Fibroblast of skin of left biceps (primary cell): ENCODE data around the gene CD2AP.
"Not testable (repeated sequence)": the region's sequence is repeated elsewhere in the genome, so short reads cannot be mapped to it uniquely, and the experiment has no call there.

Experiments used
- DNase-seq, 2 experiments: peaks; one replicate each; pipeline ENCODE4 v3.0.0-alpha.2; 2013; ENCODE audit warnings: low read depth in 2 of 2

CD2AP gene

GRCh38 chr6:47495954-47496545 lies 18.5 kb downstream of the CD2AP start:
- no peak for DNase-seq

- DNase-seq: no peak
Measured at GRCh38 chr6:47496935-47497579, 19.5 kb downstream of the CD2AP start.

DNA sequence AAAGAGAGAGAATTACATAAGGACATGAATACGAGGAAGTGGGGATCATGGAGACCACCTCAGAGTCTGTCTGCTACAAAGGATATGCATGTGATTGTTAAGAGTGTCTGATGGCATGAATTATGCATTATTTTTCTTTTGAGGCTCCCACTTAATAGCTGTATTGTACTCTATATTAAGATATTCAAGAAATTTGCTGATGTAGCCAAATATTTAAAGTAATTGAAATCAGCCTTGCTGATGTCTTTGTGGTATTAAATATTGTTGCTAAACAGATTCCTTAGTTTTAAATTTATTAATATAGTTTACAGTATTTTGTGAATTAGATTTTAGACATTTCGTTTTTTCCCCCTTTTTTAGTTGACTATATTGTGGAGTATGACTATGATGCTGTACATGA lies 25.3 kb downstream of the CD2AP start:
- DNase-seq: no peak

GRCh38 chr6:47509937-47510336 lies 32.3 kb downstream of the CD2AP start:
- DNase-seq: no peak

DNA sequence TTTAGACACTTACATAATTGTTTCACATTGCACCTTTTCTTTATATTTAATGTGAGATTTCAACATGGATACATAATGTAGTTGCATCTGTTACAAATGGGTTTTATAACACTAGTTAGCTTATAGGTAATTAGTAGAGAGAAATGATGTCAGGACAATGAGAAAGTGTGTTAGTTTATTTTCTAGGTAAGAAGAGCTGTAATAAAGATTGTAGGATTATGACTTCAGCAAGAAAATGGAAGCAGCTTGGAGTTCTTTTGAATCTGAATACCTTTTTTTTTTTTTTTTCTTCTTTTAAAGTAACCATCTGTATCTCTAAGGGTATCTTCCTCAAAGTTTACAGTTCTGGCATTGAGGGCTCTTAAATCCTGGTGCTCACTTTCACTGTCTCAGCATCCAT lies 35.3 kb downstream of the CD2AP start:
- DNase-seq: no peak

- DNase-seq: no peak
Measured at GRCh38 chr6:47519279-47519678, 41.7 kb downstream of the CD2AP start.

GRCh38 chr6:47520282-47520681 lies 42.7 kb downstream of the CD2AP start:
- DNase-seq: no peak

GRCh38 chr6:47521961-47522360 lies 44.4 kb downstream of the CD2AP start:
- no peak for DNase-seq

GRCh38 chr6:47524136-47524845 lies 46.7 kb downstream of the CD2AP start:
- DNase-seq: peak; percentile 20 to 33

DNA sequence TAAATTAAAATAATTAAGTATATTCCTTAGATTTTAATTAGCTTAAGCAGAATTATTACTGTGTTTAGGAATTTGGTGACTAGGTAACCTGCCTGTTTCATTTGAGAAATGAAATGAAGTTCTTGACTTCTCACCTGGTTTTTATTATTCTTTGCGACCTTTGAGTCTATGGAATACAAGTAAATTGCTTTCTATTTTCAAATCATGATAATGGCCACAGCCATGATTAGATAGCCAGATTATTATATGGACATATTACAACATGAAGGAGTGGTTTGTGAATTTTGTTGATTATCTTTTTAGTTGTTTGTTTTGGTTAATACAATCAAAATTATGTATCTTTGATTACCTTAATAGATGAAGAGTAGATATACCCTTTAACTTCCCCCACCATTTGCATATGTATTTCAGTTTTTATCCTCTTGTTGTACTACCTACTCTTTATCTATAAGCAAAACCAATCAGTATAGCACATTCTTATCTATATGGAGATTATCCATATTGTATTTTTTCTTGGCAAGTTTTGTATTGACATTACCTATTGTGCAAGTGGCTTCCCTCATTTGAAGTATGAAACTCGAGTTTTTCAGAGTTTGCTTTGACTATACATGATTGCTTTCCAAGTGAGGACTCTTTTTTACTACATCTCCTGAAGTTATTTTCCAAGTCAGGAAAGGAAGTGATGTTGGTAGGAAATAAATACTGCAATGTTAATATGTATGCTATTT lies 47.9 kb downstream of the CD2AP start:
- no peak for DNase-seq

DNA sequence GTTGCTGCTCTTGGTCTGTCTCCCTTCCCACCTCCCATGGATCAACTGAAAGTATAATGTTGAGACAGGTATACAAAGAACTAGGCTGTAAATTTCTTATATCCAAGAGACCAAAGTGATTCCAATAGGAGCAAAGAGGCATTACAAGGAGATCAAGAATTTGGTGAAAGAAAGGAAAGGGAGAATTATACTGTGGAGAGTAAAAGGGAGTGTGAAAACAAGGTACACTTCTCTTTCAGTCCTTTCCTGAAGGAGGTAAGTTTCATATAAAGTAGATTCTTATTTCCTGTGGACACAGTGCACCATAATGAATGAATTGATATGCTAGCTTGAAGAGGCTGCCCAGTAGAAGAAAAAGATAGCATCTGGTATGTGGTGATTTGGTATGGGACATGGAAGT lies 49.7 kb downstream of the CD2AP start:
- no peak for DNase-seq

- no peak for DNase-seq
Measured at GRCh38 chr6:47529734-47530133, 52.1 kb downstream of the CD2AP start.

- no peak for DNase-seq
Measured at GRCh38 chr6:47532981-47533585, 55.5 kb downstream of the CD2AP start.

DNA sequence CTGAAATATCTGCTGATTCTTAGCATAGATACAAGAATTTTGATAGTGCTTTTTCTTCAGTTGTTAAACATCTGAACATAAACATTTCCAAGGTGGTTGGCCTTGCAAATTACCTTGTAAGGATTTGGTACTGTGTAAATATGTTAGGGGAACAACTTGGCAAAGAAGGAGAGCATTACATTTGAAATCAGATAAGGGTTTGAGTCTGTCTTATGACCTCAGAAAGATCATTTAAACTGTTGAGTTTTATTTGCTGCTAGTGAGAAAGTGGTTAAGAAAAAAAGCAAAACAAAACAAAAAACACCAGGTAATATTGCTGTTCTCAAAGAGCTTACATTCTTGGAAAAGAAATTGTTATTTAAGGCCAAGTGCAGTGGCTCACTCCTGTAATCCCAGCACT lies 56.5 kb downstream of the CD2AP start:
- no peak for DNase-seq

DNA sequence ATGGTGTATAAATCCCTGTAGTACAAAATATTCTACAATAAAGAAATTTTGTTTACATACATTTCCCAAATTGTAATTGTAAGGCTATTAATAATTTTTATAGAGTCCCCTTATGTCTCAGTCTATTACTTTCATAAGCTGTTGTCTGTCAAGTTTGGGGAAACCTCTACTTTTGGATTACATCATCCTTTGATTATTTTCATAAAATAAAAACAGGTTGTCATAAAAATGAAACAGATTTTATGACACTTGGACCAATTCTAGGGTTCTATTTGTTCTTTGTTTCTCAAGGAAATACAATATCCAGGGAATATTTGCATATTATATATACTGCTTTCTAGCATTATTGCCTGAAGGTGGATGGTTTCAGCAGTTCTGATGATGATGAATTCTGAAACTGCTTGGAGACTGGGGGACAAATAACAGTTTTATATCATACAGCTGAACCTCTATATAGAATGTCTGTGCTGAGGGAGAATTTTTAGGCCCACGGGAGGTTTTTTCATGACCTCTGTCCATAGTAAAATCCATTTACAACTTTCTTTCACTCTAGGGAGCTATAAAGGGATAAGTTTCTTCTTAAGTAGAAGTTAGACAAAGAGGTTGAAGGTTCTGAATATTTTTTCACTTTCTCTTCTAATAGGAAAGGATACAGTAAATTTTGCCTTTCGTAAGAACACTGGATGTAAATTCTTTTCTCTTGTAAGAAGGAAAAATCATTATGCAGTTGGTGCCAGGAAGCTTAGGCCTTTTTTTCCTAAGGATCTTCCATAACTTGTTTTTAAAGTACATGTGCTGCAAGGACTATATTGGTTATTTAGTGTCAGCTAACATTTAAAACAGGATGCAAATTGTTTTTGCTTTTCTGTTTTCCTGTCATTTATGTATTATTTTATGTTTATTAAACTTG lies 58.0 kb downstream of the CD2AP start:
- no peak for DNase-seq

GRCh38 chr6:47536816-47537401 lies 59.3 kb downstream of the CD2AP start:
- no peak for DNase-seq

DNA sequence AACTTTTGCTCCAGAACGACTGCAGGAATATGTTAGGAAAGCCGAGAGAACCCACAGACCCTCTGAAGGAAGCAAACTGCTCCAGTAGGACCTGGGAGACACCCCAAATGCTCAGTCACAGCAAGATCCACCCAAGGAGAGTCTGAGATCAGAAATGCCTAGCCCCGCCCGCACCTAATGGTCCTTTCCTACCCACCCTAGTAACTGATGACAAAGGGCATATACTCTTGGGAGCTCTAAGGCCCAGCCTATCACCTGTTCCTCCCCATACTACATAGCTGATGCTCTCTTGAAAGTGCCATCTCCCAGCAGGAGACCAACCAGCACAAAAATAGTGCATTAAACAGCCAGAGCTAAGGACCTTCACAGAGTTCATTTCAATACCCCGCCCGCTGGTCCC lies 67.6 kb downstream of the CD2AP start:
- no peak for DNase-seq

DNA sequence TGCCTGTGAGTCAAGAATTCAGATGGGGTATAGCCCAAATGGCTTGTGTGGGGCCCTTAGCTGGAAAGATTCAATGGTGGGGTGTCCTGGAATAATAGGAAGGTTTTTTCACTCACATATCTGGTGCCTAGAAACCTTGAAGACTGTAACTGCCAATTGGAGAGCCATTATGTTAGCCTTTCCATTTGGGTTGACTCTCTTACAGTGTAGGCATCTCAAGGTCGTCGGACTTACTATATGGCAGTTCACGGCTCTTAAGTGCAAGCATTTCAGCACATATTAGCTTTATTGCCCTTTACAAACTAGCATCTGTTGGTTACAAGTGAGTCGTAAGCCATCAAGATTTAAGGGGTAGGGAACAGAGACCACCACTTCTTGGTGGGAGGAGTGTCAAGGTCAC lies 74.1 kb downstream of the CD2AP start:
- no peak for DNase-seq

- no peak for DNase-seq
Measured at GRCh38 chr6:47552319-47552718, 74.7 kb downstream of the CD2AP start.

- not testable (repeated sequence) for DNase-seq
Measured at GRCh38 chr6:47553243-47553642, 75.7 kb downstream of the CD2AP start.

DNA sequence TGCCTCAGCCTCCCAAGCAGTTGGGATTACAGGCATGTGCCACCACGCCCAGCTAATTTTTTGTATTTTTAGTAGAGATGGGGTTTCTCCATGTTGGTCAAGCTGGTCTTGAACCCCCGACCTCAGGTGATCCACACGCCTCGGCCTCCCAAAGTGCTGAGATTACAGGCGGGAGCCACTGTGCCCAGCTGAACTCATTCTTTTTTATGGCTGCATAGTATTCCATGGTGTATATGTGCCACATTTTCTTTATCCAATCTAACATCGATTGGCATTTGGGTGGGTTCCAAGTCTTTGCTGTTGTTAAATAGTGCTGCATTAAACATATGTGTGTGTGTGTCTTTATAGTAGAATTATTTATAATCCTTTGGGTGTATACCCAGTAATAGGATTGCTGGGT lies 78.9 kb downstream of the CD2AP start:
- not testable (repeated sequence) for DNase-seq
